Osteoblast (primary cell): ENCODE data around the gene PTCHD1. TPM values are rescaled to one million over a fixed set of nuclear protein-coding genes. Genes with fewer than 3 reads are reported as not detected.

Experiments
- DNase-seq: peaks from one replicate; pipeline ENCODE4 v3.0.0; 2011; ENCODE audit warnings: low spot score, mixed read lengths; ENCODE audit not compliant: insufficient read length; ENCODE audit errors: missing footprints
- H2AFZ ChIP-seq: 2 replicates; pipeline ENCODE4 v1.6.0; 2011; ENCODE audit warnings: mild to moderate bottlenecking, low read length
- H3K27ac ChIP-seq: 2 replicates; pipeline ENCODE4 v1.5.1; 2011; ENCODE audit warnings: mild to moderate bottlenecking, low read depth, low read length, moderate library complexity
- H3K27me3 ChIP-seq: 2 replicates; pipeline ENCODE4 v1.6.0; 2012; ENCODE audit warnings: mild to moderate bottlenecking, control low read depth, inconsistent platforms, low read length, moderate library complexity; ENCODE audit not compliant: insufficient read depth
- H3K36me3 ChIP-seq: 2 replicates; pipeline ENCODE4 v1.5.1; 2011; ENCODE audit warnings: mild to moderate bottlenecking, low read length, control low read depth, moderate library complexity; ENCODE audit not compliant: insufficient read depth
- H3K4me1 ChIP-seq: 2 replicates; pipeline ENCODE4 v1.5.1; 2011; ENCODE audit warnings: mild to moderate bottlenecking, low read length, control low read depth, moderate library complexity; ENCODE audit not compliant: insufficient read depth
- H3K4me2 ChIP-seq: 2 replicates; pipeline ENCODE4 v1.6.0; 2011; ENCODE audit warnings: mild to moderate bottlenecking, low read length; ENCODE audit not compliant: insufficient read depth
- H3K4me3 ChIP-seq: fragments of 200-600 bp; sonication (generic); 3 replicates; pipeline ENCODE4 v1.5.1; 2012; ENCODE audit warnings: mild to moderate bottlenecking, low read length, inconsistent platforms; ENCODE audit not compliant: insufficient read depth
- H3K79me2 ChIP-seq: 2 replicates; pipeline ENCODE4 v1.6.0; 2012; ENCODE audit warnings: mild to moderate bottlenecking, low read length, control low read depth, inconsistent platforms; ENCODE audit not compliant: insufficient read depth
- H3K9me3 ChIP-seq: 2 replicates; pipeline ENCODE4 v1.5.1; 2011; ENCODE audit warnings: low read depth, low read length, control low read depth
- H4K20me1 ChIP-seq: 2 replicates; pipeline ENCODE4 v1.6.0; 2012; ENCODE audit warnings: mild to moderate bottlenecking, low read length, control low read depth; ENCODE audit not compliant: insufficient read depth
- CTCF ChIP-seq: IDR thresholded peaks from 2 replicates; pipeline ENCODE4 v1.5.1; 2011; ENCODE audit warnings: mild to moderate bottlenecking, low read depth, low read length, moderate library complexity; ENCODE audit errors: extremely low read depth
- total RNA-seq: library from RNA; depleted of rRNA; stranded (reverse); fragments of >200 nt; gene quantifications from 2 replicates; pipeline ENCODE4 v1.2.3, GENCODE V29; 2012

The PTCHD1 gene
- total RNA-seq, 1 donor, result not detected

GRCh38 chrX:23364416-23364815 is 29.8 kb downstream of the PTCHD1 start:
- no peak for TF ChIP-seq CTCF
- Histone ChIP-seq H3K27me3 (no peaks in the 10 kb centered on the region), H3K27ac (no peak overlapping the region), H4K20me1 (no peaks in the 10 kb centered on the region), H3K4me1 (no peaks in the 10 kb centered on the region), H3K4me3 (no peak overlapping the region), H3K9me3 (no peaks in the 10 kb centered on the region), H2AFZ (no peak overlapping the region), H3K36me3 (no peaks in the 10 kb centered on the region), H3K79me2 (no peaks in the 10 kb centered on the region), H3K4me2 (no peak overlapping the region)
- DNase-seq, result no peak

DNA sequence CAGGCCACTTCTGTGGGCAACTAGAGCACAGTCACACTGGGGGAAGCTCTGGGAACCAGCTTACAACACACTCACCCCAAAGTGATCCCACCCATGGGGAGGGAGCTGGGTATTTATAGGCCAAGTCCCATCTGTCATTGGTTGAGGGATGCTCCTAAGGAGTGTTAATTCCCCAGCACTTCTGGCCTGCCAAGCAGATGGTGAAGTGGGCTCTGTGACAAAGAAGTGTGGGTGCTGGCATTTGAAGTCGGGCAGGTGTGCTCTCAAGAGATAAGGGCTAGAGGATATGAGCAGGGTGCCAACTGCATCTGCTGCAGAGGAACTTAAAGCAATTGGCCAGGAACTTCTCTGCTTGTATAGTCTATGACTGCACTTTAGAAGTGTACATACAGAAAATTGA is 30.9 kb downstream of the PTCHD1 start:
- no peaks in the 10 kb centered on the region for H3K4me1 ChIP-seq
- no peak for TF ChIP-seq CTCF
- no peaks in the 10 kb centered on the region for H3K27me3 ChIP-seq
- H2AFZ ChIP-seq, result no peak overlapping the region
- no peak overlapping the region for H3K4me2 ChIP-seq
- no peak overlapping the region for H3K4me3 ChIP-seq
- no peaks in the 10 kb centered on the region for H3K79me2 ChIP-seq
- no peak for DNase-seq
- no peaks in the 10 kb centered on the region for H4K20me1 ChIP-seq
- no peaks in the 10 kb centered on the region for H3K36me3 ChIP-seq
- no peaks in the 10 kb centered on the region for H3K9me3 ChIP-seq
- no peak overlapping the region for H3K27ac ChIP-seq

DNA sequence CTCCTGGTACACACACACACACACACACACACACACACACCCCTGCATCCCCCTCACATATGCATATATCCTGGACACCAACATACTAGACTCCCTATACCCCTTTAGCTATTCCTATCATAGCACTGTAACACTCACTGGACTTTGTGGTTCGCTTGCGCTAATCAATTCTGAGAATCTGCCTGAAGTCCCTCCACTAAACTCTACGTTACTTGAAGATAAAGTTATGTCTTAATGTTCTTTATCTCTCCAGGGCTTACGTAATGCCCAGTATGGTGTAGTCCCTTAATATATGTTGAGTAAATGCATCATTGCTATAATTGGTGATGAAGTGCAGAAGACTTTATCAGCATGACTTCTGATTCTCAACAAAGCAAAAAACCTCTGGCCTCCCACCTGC is 32.3 kb downstream of the PTCHD1 start:
- no peak overlapping the region for H3K27ac ChIP-seq
- no peaks in the 10 kb centered on the region for H3K79me2 ChIP-seq
- no peak overlapping the region for H3K4me2 ChIP-seq
- H3K4me3 ChIP-seq, result no peak overlapping the region
- no peaks in the 10 kb centered on the region for H3K4me1 ChIP-seq
- DNase-seq, result no peak
- H3K9me3 ChIP-seq, result no peaks in the 10 kb centered on the region
- no peak overlapping the region for H2AFZ ChIP-seq
- no peaks in the 10 kb centered on the region for H3K36me3 ChIP-seq
- no peaks in the 10 kb centered on the region for H3K27me3 ChIP-seq
- TF ChIP-seq CTCF, result no peak
- no peaks in the 10 kb centered on the region for H4K20me1 ChIP-seq

DNA sequence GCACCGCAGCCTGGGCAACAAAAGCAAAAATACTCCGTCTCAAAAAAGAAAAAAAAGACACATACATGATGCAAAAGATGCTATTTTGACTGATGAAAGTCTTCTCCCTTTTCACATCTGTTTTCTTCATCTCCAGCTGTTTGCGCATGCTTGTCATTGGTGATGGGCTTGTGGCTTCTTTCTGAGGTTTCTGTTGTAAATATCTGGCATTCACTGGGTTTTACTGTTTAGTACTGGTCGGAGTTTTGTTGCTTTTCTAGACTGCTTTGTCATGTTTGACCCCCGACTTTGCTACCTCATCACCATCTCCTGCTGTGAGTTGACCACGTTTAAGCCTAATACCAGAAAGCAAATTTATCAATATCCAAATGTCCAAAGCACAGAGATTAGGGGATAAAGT is 34.4 kb downstream of the PTCHD1 start:
- no peak overlapping the region for H3K27ac ChIP-seq
- H3K4me2 ChIP-seq, result no peak overlapping the region
- DNase-seq, result no peak
- no peak overlapping the region for H2AFZ ChIP-seq
- H3K36me3 ChIP-seq, result no peaks in the 10 kb centered on the region
- TF ChIP-seq CTCF, result no peak
- H3K27me3 ChIP-seq, result peaks cover 4% of the 10 kb centered on the region
- no peaks in the 10 kb centered on the region for H4K20me1 ChIP-seq
- no peaks in the 10 kb centered on the region for H3K79me2 ChIP-seq
- H3K9me3 ChIP-seq, result no peaks in the 10 kb centered on the region
- no peak overlapping the region for H3K4me3 ChIP-seq
- H3K4me1 ChIP-seq, result peaks cover 3% of the 10 kb centered on the region
